ENCODE results near the gene MAD1L1. TPM values are rescaled to one million over a fixed set of nuclear protein-coding genes. Genes with fewer than 3 reads are reported as not detected.

Gene MAD1L1
- total and polyA plus RNA-seq, 4 donors, result 12.8 to 20.7 (median 16.5) TPM

DNA sequence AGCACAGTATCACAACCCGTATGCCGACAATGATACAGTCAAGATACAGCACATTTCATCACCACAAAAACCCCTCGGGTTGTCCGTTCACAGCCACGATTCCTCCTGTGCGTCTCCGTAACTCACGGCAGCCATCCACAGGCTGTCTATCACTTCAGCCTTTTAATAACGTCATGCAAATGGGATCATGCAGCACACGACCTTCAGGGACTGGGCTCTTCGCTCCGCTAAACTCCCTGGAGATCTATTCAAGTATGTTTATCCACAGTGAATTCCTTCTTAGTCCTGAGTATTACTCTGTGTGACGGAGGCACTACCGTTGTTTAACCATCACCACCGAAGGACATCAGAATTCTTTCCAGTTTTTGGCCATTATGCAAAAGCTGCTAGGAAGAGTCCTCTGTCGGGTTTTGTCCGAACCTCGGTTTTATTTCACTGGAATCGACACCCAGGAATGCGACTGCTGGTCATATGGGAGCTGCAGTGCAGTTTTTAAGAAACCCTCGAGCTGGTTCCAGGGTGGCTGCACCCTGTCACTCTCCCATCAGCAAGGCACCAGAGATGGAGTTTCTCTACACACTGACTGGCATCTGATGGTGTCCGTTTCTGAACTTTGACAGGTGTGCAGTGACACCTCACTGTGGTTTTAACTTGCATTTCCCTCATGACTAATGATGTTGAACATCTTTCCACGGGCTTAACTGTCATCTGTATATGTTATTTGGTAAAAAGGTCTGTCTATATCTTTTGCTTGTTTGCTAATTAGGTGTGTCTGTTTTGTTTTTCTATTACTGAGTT lies 193.6 kb downstream of the MAD1L1 start:
- Histone ChIP-seq H3K27me3 (ENCODE audit: control insufficient read depth in 4 of 4, insufficient read depth in 4 of 4, low read length in 3 of 4) (no peaks in the 10 kb centered on the region), H3K27ac (ENCODE audit: low read depth in 1 of 2, low read length in 2 of 2) (no peak overlapping the region), H3K4me3 (ENCODE audit: low read depth in 1 of 3, low read length in 3 of 3) (no peak overlapping the region), H3K9me3 (ENCODE audit: control insufficient read depth in 4 of 4, low read length in 3 of 4) (no peaks in the 10 kb centered on the region), H3K9ac (ENCODE audit: low read depth in 1 of 2, low read length in 2 of 2) (no peak overlapping the region), H3K36me3 (ENCODE audit: control insufficient read depth in 4 of 4, insufficient read depth in 3 of 4, low read depth in 1 of 4, low read length in 3 of 4) (no peaks in the 10 kb centered on the region), H3K4me1 (ENCODE audit: control insufficient read depth in 4 of 4, insufficient read depth in 4 of 4, low read length in 3 of 4) (peaks cover 0 to 7% (median 4%) of the 10 kb centered on the region in 4 donors)
- WGBS, result 91% methylated on average over 23 of the region's 23 CpGs
- TF ChIP-seq, protein P1, sequence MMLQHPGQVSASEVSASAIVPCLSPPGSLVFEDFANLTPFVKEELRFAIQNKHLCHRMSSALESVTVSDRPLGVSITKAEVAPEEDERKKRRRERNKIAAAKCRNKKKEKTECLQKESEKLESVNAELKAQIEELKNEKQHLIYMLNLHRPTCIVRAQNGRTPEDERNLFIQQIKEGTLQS (IDR thresholded peaks at IDR 0.05), result no peak
- TF ChIP-seq FOXA2 (IDR thresholded peaks at IDR 0.05) (no peak), TAF1 (conservative IDR thresholded peaks at IDR 0.05) (no peak), RAD21 (IDR thresholded peaks at IDR 0.05) (no peak), HNF4A (conservative IDR thresholded peaks at IDR 0.05) (no peak), JUND (IDR thresholded peaks at IDR 0.05) (no peak), FOXA1 (IDR thresholded peaks at IDR 0.05) (no peak), NR2F2 (IDR thresholded peaks at IDR 0.05) (no peak), EGR1 (IDR thresholded peaks at IDR 0.05; ENCODE audit: low read depth in 2 of 2) (no peak), HNF4G (IDR thresholded peaks at IDR 0.05) (no peak), YY1 (IDR thresholded peaks at IDR 0.05) (no peak), SP1 (IDR thresholded peaks at IDR 0.05) (no peak)
- TF ChIP-seq, protein P2, sequence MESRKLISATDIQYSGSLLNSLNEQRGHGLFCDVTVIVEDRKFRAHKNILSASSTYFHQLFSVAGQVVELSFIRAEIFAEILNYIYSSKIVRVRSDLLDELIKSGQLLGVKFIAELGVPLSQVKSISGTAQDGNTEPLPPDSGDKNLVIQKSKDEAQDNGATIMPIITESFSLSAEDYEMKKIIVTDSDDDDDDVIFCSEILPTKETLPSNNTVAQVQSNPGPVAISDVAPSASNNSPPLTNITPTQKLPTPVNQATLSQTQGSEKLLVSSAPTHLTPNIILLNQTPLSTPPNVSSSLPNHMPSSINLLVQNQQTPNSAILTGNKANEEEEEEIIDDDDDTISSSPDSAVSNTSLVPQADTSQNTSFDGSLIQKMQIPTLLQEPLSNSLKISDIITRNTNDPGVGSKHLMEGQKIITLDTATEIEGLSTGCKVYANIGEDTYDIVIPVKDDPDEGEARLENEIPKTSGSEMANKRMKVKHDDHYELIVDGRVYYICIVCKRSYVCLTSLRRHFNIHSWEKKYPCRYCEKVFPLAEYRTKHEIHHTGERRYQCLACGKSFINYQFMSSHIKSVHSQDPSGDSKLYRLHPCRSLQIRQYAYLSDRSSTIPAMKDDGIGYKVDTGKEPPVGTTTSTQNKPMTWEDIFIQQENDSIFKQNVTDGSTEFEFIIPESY (IDR thresholded peaks at IDR 0.05), result no peak
- TF ChIP-seq, protein P3, sequence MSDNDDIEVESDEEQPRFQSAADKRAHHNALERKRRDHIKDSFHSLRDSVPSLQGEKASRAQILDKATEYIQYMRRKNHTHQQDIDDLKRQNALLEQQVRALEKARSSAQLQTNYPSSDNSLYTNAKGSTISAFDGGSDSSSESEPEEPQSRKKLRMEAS (IDR thresholded peaks at IDR 0.05), result no peak
- TF ChIP-seq, protein P4, sequence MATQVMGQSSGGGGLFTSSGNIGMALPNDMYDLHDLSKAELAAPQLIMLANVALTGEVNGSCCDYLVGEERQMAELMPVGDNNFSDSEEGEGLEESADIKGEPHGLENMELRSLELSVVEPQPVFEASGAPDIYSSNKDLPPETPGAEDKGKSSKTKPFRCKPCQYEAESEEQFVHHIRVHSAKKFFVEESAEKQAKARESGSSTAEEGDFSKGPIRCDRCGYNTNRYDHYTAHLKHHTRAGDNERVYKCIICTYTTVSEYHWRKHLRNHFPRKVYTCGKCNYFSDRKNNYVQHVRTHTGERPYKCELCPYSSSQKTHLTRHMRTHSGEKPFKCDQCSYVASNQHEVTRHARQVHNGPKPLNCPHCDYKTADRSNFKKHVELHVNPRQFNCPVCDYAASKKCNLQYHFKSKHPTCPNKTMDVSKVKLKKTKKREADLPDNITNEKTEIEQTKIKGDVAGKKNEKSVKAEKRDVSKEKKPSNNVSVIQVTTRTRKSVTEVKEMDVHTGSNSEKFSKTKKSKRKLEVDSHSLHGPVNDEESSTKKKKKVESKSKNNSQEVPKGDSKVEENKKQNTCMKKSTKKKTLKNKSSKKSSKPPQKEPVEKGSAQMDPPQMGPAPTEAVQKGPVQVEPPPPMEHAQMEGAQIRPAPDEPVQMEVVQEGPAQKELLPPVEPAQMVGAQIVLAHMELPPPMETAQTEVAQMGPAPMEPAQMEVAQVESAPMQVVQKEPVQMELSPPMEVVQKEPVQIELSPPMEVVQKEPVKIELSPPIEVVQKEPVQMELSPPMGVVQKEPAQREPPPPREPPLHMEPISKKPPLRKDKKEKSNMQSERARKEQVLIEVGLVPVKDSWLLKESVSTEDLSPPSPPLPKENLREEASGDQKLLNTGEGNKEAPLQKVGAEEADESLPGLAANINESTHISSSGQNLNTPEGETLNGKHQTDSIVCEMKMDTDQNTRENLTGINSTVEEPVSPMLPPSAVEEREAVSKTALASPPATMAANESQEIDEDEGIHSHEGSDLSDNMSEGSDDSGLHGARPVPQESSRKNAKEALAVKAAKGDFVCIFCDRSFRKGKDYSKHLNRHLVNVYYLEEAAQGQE (IDR thresholded peaks at IDR 0.05), result no peak
- TF ChIP-seq, protein P5, sequence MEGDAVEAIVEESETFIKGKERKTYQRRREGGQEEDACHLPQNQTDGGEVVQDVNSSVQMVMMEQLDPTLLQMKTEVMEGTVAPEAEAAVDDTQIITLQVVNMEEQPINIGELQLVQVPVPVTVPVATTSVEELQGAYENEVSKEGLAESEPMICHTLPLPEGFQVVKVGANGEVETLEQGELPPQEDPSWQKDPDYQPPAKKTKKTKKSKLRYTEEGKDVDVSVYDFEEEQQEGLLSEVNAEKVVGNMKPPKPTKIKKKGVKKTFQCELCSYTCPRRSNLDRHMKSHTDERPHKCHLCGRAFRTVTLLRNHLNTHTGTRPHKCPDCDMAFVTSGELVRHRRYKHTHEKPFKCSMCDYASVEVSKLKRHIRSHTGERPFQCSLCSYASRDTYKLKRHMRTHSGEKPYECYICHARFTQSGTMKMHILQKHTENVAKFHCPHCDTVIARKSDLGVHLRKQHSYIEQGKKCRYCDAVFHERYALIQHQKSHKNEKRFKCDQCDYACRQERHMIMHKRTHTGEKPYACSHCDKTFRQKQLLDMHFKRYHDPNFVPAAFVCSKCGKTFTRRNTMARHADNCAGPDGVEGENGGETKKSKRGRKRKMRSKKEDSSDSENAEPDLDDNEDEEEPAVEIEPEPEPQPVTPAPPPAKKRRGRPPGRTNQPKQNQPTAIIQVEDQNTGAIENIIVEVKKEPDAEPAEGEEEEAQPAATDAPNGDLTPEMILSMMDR (IDR thresholded peaks at IDR 0.05; ENCODE audit: low read depth, low read length, missing input control), result no peak
- DNase-seq (ENCODE audit: low spot score), result no peak
